ENCODE measurements around the gene ZIC4.

The ZIC4 gene

DNA sequence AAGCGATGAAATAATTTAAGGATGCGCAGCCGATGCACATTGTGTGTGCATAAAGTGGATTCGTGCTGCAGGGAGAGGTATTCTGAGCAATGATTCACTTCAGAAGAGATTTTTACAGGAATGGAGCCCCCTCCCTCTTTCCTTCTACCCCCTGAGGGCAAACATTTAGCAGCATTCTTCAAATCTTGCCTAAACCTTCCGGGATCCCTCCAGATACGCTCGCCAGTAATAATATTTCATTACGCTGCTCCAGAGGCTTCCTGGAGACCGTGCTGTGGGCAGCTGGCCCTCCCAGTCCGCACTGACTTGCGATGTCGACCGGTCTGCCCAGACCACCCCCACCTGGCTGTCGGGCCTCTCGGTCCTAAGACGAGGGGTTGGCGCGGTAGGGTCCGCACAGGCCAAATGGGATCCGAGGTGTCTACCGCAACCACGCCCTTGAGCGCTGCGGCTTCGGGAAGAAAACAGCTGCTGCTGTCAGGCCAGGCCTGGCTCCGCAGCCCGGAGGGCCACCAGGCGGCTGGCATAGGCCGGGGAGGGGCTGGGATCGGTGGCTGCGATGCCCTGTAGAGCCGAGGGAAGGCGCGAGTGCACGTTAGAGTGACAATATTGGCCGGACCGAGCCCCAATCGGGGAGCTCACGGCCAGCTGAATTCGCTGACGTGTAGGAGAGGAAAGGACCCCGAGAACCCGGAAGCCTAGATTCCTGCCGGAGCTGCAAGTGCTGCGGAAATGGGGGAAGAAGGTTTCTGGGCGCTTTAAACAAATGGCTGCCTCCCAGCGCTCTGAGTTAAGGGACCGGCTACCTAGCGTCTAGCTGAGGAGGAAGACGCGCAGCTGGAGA lies 14.3 kb downstream of the ZIC4 start:
- Histone ChIP-seq H3K4me3 (ENCODE audit: low read length in 2 of 2) (no peak overlapping the region), H3K4me1 (ENCODE audit: control insufficient read depth in 2 of 2, insufficient read depth in 2 of 2, low read length in 2 of 2) (no peaks in the 10 kb centered on the region), H3K27ac (ENCODE audit: low read depth in 2 of 2, low read length in 2 of 2) (no peak overlapping the region), H3K36me3 (ENCODE audit: control insufficient read depth in 2 of 2, insufficient read depth in 2 of 2, low read length in 2 of 2) (no peaks in the 10 kb centered on the region), H3K9ac (ENCODE audit: low read depth in 1 of 2, low read length in 2 of 2) (no peak overlapping the region), H3K9me3 (ENCODE audit: control insufficient read depth in 2 of 2, low read length in 2 of 2) (peaks cover 0 to 3% of the 10 kb centered on the region in 2 donors), H3K27me3 (ENCODE audit: control insufficient read depth in 2 of 2, insufficient read depth in 2 of 2, low read length in 2 of 2) (peaks cover 63 to 64% of the 10 kb centered on the region in 2 donors)

DNA sequence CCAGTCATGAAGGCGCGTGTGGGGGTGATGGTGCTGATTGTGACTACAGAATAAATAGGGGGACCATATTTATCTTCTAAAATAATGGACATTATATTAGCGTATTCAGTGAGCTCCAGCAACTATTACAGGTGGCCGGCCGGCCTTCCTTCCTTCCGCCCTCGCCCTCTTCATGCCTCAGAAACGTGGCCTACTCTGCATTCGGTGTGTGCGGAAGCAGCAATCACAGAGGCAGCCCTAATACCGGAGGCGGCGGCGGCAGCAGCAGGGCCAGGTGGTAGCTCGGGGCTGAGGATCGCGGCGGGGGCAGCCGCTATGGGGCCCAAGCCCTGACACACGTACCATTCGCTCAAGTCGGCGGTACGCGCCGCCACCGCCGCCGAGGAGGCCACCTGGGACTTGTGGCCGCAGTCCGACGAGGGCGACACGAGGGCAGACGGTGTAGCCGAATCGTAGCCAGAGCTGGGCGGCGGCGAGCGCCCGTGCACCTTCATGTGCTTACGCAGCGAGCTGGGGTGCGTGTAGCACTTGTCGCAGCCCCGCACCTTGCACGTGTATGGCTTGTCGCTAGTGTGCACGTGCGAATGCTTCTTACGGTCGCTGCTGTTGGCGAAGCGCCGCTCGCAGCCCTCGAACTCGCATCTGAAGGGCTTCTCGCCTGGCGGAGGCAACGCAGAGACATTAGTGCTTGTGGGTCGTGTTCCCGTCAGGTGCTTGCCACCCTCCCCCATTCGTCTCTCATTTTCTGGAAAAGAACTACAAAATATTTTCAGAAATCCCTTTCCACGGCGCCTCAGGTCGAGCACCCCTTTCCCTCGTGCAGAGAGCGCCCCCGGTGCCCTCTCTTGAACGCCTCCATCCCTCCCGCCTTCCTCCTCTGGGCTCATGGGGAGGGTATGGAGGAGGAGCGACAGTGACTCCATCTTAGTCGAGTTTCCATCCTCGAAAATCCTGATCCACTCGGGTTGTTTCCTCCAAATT lies 15.5 kb downstream of the ZIC4 start:
- peaks cover 0 to 3% of the 10 kb centered on the region in 2 donors for H3K9me3 ChIP-seq (ENCODE audit: control insufficient read depth in 2 of 2, low read length in 2 of 2)
- H3K27ac ChIP-seq (ENCODE audit: low read depth in 2 of 2, low read length in 2 of 2) = no peak overlapping the region
- H3K4me1 ChIP-seq (ENCODE audit: control insufficient read depth in 2 of 2, insufficient read depth in 2 of 2, low read length in 2 of 2) = no peaks in the 10 kb centered on the region
- H3K9ac ChIP-seq (ENCODE audit: low read depth in 1 of 2, low read length in 2 of 2) = no peak overlapping the region
- H3K27me3 ChIP-seq (ENCODE audit: control insufficient read depth in 2 of 2, insufficient read depth in 2 of 2, low read length in 2 of 2) = peaks cover 62 to 72% of the 10 kb centered on the region in 2 donors
- no peak overlapping the region for H3K4me3 ChIP-seq (ENCODE audit: low read length in 2 of 2)
- no peaks in the 10 kb centered on the region for H3K36me3 ChIP-seq (ENCODE audit: control insufficient read depth in 2 of 2, insufficient read depth in 2 of 2, low read length in 2 of 2)

DNA sequence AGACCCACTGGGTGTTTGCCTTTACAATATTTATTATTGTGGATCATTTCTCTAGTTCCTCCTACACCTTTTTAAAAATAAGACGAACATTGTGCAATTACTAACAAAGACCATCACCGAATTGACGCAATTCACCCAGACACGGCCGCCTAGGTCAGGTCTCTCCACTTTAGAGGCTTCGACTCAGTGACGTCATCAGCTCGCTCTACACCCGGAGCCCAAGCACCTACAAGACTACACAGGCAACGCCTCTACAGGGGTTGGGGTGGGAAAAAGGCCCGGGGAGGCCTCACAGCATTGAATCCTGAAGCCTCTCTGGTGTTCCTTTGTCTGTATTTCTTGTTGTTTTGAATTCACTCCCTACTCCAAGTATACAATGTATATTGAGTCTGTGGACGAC lies 16.6 kb downstream of the ZIC4 start:
- H3K4me1 ChIP-seq (ENCODE audit: control insufficient read depth in 2 of 2, insufficient read depth in 2 of 2, low read length in 2 of 2) = no peaks in the 10 kb centered on the region
- peaks cover 0 to 3% of the 10 kb centered on the region in 2 donors for H3K9me3 ChIP-seq (ENCODE audit: control insufficient read depth in 2 of 2, low read length in 2 of 2)
- H3K4me3 ChIP-seq (ENCODE audit: low read length in 2 of 2) = no peak overlapping the region
- H3K27me3 ChIP-seq (ENCODE audit: control insufficient read depth in 2 of 2, insufficient read depth in 2 of 2, low read length in 2 of 2) = peaks cover 64 to 72% of the 10 kb centered on the region in 2 donors
- H3K27ac ChIP-seq (ENCODE audit: low read depth in 2 of 2, low read length in 2 of 2) = no peak overlapping the region
- H3K9ac ChIP-seq (ENCODE audit: low read depth in 1 of 2, low read length in 2 of 2) = no peak overlapping the region
- no peaks in the 10 kb centered on the region for H3K36me3 ChIP-seq (ENCODE audit: control insufficient read depth in 2 of 2, insufficient read depth in 2 of 2, low read length in 2 of 2)

DNA sequence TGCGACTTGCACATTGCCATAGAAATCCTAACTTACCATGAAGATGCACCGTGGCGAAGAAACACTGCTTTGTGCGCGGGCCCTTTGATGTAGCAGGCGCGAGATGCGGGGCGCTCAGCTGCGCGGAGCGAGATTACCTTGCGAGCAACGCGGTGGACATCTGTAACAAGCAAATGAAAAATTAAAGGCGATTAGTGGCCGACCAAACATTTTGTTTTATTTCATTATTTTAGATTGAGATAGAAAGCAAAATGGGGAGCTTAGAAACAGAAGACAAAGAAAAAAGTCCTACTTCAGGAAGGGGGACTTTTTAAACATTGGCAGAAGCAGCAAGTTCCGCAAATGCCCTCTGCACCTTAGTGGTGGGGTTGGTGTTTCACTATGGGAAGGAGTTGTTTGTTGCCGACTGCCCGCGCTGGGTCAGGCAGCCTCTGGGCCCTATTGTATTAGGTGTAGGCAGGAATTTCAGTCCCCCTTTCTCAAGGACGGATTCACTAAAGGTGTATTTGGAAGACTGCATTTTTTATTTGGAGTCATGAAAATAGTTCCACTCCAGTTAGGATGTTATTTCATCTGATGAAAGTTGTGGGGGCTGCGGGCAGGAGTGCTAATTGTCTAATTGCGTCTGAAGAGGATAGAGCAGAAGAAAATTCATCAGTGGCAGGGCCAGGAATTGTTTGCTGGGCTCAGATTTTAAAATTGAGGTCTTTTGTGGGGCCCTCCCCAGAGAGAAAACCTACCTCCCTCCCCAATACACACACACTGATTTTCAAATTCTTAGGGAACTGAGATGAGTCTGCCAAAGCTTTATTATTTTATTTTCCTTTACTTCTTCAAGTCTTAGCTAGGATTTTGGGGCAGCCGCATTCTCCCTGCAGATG lies 17.4 kb downstream of the ZIC4 start:
- Histone ChIP-seq H3K27ac (ENCODE audit: low read depth in 2 of 2, low read length in 2 of 2) (no peak overlapping the region), H3K4me1 (ENCODE audit: control insufficient read depth in 2 of 2, insufficient read depth in 2 of 2, low read length in 2 of 2) (no peaks in the 10 kb centered on the region), H3K27me3 (ENCODE audit: control insufficient read depth in 2 of 2, insufficient read depth in 2 of 2, low read length in 2 of 2) (peaks cover 57 to 74% of the 10 kb centered on the region in 2 donors), H3K9me3 (ENCODE audit: control insufficient read depth in 2 of 2, low read length in 2 of 2) (peaks cover 0 to 3% of the 10 kb centered on the region in 2 donors), H3K9ac (ENCODE audit: low read depth in 1 of 2, low read length in 2 of 2) (no peak overlapping the region), H3K4me3 (ENCODE audit: low read length in 2 of 2) (no peak overlapping the region), H3K36me3 (ENCODE audit: control insufficient read depth in 2 of 2, insufficient read depth in 2 of 2, low read length in 2 of 2) (no peaks in the 10 kb centered on the region)

DNA sequence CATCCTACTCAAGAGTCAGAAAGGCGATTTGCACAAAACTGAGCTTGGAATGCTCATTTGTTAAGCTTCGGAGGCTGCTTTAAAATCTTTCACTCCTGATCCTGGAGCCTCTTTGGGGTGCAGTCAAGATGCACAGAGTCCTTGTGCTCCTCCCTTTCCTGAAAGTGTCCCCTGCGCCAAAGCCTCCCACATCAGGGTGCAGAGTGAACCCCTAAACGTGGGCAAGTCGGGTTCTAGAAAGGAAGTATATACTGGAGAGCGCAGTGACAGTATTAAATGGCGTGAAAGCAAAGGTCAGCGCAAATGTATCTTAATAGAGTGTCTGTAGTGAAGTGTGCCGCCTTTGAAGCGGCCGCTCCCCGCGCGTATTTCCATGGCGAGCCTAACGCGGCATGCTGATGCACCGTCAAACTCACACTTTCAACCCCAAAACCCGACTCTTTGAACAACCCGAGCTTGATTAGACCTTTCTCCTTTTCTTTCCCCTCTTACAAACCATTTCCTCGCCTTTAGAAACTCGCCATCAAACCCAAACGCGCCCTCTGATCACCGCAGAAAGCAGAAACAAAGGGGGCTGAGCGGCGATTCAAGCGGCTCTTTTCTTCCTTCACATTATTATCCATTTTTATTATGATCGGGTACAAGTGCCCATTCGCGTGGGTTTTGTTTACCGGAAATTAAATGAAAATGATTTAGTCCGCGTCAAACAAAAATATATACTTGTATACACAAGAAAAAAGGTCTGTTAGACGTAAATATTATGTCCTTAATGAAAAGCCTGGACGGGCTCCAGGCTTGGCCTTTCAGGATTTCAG lies 18.3 kb downstream of the ZIC4 start:
- Histone ChIP-seq H3K4me1 (ENCODE audit: control insufficient read depth in 2 of 2, insufficient read depth in 2 of 2, low read length in 2 of 2) (no peaks in the 10 kb centered on the region), H3K27me3 (ENCODE audit: control insufficient read depth in 2 of 2, insufficient read depth in 2 of 2, low read length in 2 of 2) (peaks cover 59 to 72% of the 10 kb centered on the region in 2 donors), H3K36me3 (ENCODE audit: control insufficient read depth in 2 of 2, insufficient read depth in 2 of 2, low read length in 2 of 2) (no peaks in the 10 kb centered on the region), H3K9me3 (ENCODE audit: control insufficient read depth in 2 of 2, low read length in 2 of 2) (peaks cover 0 to 3% of the 10 kb centered on the region in 2 donors), H3K27ac (ENCODE audit: low read depth in 2 of 2, low read length in 2 of 2) (no peak overlapping the region), H3K9ac (ENCODE audit: low read depth in 1 of 2, low read length in 2 of 2) (no peak overlapping the region), H3K4me3 (ENCODE audit: low read length in 2 of 2) (no peak overlapping the region)

DNA sequence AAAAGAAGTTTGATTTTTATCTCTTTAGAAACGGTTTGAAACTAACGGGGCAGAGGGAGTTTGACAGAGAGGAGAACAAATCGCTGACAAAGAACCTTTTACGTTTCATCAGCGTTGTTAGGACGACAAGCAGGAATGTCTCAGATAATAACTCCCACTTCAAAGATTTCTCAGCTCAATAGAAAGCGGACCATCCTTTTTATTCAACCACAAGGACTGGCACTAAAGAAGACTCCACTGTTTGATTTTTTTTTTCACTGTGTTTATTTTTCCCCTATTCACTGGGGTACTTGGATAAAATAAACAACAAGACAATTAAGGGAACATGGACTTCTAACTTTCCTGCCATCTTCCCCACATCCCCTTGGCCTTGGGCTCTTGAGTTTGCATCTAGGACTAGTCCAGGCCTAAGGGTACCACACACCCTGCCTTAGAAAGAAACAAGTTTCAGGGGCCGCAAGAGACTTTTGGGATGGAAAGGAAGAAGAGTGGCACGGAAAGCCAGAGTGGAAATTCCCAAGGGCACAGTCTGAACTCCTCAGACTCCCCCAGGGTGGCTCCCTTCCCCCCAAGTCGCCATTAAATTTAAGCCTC lies 19.0 kb downstream of the ZIC4 start:
- no peak overlapping the region for H3K9ac ChIP-seq (ENCODE audit: low read depth in 1 of 2, low read length in 2 of 2)
- H3K27ac ChIP-seq (ENCODE audit: low read depth in 2 of 2, low read length in 2 of 2) = no peak overlapping the region
- H3K9me3 ChIP-seq (ENCODE audit: control insufficient read depth in 2 of 2, low read length in 2 of 2) = peaks cover 0 to 3% of the 10 kb centered on the region in 2 donors
- H3K4me1 ChIP-seq (ENCODE audit: control insufficient read depth in 2 of 2, insufficient read depth in 2 of 2, low read length in 2 of 2) = no peaks in the 10 kb centered on the region
- H3K4me3 ChIP-seq (ENCODE audit: low read length in 2 of 2) = no peak overlapping the region
- no peaks in the 10 kb centered on the region for H3K36me3 ChIP-seq (ENCODE audit: control insufficient read depth in 2 of 2, insufficient read depth in 2 of 2, low read length in 2 of 2)
- H3K27me3 ChIP-seq (ENCODE audit: control insufficient read depth in 2 of 2, insufficient read depth in 2 of 2, low read length in 2 of 2) = peaks cover 60 to 74% of the 10 kb centered on the region in 2 donors

DNA sequence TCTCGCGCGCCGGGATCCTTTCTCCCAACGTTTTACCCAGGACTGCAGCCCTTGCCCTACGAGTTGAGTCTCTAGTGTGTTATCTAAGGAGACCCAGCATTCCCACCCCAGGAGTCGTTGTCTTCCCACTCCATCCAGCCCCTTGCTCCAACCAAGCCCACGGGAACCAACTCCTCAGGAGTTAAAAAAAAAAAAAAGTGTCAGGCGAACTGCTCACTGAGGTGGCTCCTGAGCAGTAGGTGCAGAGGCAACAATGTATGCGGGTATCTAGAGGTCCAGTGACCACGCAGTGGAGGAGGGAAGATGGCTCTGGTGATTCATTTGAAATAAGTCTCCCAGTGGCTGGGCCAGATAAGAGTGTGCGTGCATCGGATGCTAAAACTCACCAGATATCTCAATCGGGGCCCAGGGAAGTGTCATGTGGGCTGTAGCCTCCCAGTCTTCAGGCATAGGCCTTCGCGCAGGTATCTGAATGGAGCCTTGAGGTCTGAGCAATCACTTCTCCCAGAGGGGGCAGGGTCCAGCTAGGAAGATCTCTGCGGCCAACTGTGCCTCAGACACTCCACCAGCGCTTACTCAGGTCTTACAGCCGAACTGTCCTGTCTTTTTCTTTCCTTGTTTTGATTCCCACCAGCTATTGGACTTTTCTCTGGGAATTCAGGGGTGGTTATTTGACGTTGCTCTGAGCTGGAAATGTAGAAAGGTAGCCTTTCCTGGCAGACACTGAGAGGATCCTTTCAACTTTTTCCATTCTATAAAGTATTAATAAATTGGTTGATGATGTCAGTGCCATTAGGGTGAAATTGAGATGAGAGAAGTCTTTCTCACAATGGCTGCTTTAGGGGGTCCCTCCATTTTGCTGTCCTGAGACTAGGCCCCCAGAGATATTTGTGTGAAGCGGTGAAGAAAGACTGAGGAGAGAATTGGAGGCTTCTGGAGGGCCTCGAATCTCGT lies 21.0 kb downstream of the ZIC4 start:
- Histone ChIP-seq H3K27me3 (ENCODE audit: control insufficient read depth in 2 of 2, insufficient read depth in 2 of 2, low read length in 2 of 2) (peaks cover 55 to 74% of the 10 kb centered on the region in 2 donors), H3K4me1 (ENCODE audit: control insufficient read depth in 2 of 2, insufficient read depth in 2 of 2, low read length in 2 of 2) (no peaks in the 10 kb centered on the region), H3K9ac (ENCODE audit: low read depth in 1 of 2, low read length in 2 of 2) (no peak overlapping the region), H3K9me3 (ENCODE audit: control insufficient read depth in 2 of 2, low read length in 2 of 2) (no peaks in the 10 kb centered on the region), H3K4me3 (ENCODE audit: low read length in 2 of 2) (no peak overlapping the region), H3K27ac (ENCODE audit: low read depth in 2 of 2, low read length in 2 of 2) (no peak overlapping the region), H3K36me3 (ENCODE audit: control insufficient read depth in 2 of 2, insufficient read depth in 2 of 2, low read length in 2 of 2) (no peaks in the 10 kb centered on the region)

DNA sequence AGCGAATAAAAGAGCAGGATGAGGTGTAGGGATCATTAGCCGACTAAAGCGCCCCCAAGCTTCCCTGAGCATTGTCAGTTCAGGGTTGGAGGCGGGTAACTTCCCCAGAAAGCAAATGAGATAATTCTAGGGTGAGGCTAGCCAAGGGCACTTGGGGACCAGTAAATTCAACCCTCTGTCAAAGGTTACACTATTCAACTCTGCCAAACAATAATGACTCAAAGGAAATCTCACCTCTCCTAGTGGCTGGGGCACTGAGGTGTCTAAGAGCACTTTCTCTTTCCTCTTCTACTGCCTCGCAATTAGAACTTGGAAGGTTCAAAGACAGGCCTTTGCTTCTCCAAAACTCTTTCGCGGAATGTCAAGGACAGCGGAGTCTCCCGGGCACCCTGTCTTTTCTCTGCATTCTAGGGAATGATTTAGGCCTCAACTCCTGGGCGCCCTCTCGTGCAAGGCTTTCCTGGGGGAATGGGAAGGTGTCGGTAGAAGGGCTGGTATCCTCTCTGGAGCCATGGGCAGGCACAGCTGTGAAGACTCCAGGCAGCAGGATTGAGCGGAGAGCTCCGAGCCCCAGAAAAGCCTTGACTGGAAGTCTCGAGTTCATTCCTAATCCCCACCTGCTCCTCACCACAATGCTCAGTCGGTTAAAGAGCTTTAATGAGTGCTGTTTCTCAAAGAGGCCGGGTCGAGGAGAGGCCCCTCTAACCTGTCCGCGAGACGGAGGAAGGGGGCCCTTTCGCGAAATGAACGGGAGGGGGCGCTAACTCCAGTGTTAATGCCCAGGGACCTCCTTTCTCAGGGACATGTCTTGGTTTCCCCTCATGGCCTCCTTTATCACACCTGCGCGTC lies 21.9 kb downstream of the ZIC4 start:
- Histone ChIP-seq H3K27ac (ENCODE audit: low read depth in 2 of 2, low read length in 2 of 2) (no peak overlapping the region), H3K9ac (ENCODE audit: low read depth in 1 of 2, low read length in 2 of 2) (no peak overlapping the region), H3K4me1 (ENCODE audit: control insufficient read depth in 2 of 2, insufficient read depth in 2 of 2, low read length in 2 of 2) (no peaks in the 10 kb centered on the region), H3K9me3 (ENCODE audit: control insufficient read depth in 2 of 2, low read length in 2 of 2) (no peaks in the 10 kb centered on the region), H3K4me3 (ENCODE audit: low read length in 2 of 2) (no peak overlapping the region), H3K27me3 (ENCODE audit: control insufficient read depth in 2 of 2, insufficient read depth in 2 of 2, low read length in 2 of 2) (peaks cover 55 to 74% of the 10 kb centered on the region in 2 donors), H3K36me3 (ENCODE audit: control insufficient read depth in 2 of 2, insufficient read depth in 2 of 2, low read length in 2 of 2) (no peaks in the 10 kb centered on the region)
